Activated naive CD8-positive, alpha-beta T cell treated with anti-CD3 and anti-CD28 coated beads for 36 hours (primary cell): ENCODE measurements around the gene NACA2. TPM values are rescaled to one million over a fixed set of nuclear protein-coding genes. Genes with fewer than 3 reads are reported as not detected.
"Not testable (repeated sequence)": the region's sequence is repeated elsewhere in the genome, so short reads cannot be mapped to it uniquely, and the experiment has no call there.

Experiments used
- DNase-seq: peaks from one replicate; pipeline ENCODE4 v3.0.0; 2021
- H3K27ac Mint-ChIP-seq: one replicate; pipeline ENCODE4 v1.8.0; 2022; ENCODE audit warnings: mild to moderate bottlenecking, moderate library complexity, mixed read lengths
- H3K27me3 Mint-ChIP-seq: one replicate; pipeline ENCODE4 v1.8.0; 2022; ENCODE audit warnings: mild to moderate bottlenecking, mixed read lengths
- H3K36me3 Mint-ChIP-seq: one replicate; pipeline ENCODE4 v1.8.0; 2021; ENCODE audit warnings: mild to moderate bottlenecking, mixed read lengths
- H3K4me1 Mint-ChIP-seq: one replicate; pipeline ENCODE4 v1.8.0; 2021; ENCODE audit warnings: mixed read lengths
- H3K4me3 Mint-ChIP-seq: one replicate; pipeline ENCODE4 v1.8.0; 2022; ENCODE audit warnings: mild to moderate bottlenecking, moderate library complexity, mixed read lengths
- H3K9me3 Mint-ChIP-seq: one replicate; pipeline ENCODE4 v1.8.0; 2022; ENCODE audit warnings: mixed read lengths
- total RNA-seq, 2 experiments: library from RNA; stranded (reverse); gene quantifications; one replicate each; pipeline ENCODE4 v1.2.3, GENCODE V29; 2021

Gene NACA2
- not detected for total RNA-seq

DNA sequence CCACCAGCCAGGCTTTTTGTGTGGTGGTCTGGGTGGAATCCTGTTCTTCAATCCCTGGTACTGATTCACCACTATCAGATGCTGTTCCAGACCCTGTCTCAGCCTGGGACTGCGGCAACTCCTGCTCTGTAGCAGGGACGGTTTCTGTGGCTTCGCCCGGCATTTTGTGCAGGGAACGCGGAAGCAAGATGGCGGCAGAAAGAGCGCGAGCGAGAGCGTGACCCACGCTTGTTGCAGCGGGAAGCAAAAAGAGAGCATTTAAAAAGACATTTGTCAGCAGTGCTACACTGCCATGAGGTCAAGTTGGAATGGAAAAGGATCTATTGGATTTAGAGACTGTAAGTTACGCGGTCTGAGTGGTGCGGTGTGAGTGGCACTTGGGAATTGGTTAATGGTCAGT lies at the start of gene NACA2:
TSS of gene NACA2 (minus strand) at position 202 of the 400 bp plus-strand sequence. CDS start at position 163, 39 bp downstream.
- Mint-ChIP-seq H3K9me3 (no peaks in the 10 kb centered on the region), H3K27me3 (peaks cover 10% of the 10 kb centered on the region), H3K4me1 (no peaks in the 10 kb centered on the region), H3K27ac (no peak within 1 kb of the TSS), H3K4me3 (no peak within 1 kb of the TSS), H3K36me3 (no peaks in the 10 kb centered on the region)
- DNase-seq = no peak

- Mint-ChIP-seq H3K27me3 (peaks cover 41% of the 10 kb centered on the region), H3K27ac (no peak overlapping the region), H3K4me3 (no peak overlapping the region), H3K9me3 (peaks cover 8% of the 10 kb centered on the region), H3K36me3 (no peaks in the 10 kb centered on the region), H3K4me1 (no peaks in the 10 kb centered on the region)
- DNase-seq = no peak
Observed at GRCh38 chr17:61639818-61640217, 48.8 kb upstream of the NACA2 start.

DNA sequence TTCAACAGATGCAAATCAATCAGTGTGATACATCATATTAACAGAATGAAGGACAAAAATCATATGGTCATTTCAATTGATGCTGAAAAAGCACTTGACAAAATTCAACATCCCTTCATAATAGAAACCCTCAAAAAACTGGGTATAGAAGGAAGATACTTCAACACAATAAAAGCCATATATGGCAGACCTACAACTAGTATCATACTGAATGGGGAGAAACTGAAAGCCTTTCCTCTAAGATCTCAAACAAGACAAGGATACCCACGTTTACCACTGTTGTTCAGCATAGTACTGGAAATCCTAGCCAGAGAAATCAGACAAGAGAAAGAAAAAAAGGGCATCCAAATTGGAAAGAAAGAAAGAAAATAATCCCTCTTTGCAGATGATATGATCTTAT lies 47.1 kb upstream of the NACA2 start:
- Mint-ChIP-seq H3K4me3 (no peak overlapping the region), H3K9me3 (peaks cover 8% of the 10 kb centered on the region), H3K27me3 (peaks cover 50% of the 10 kb centered on the region), H3K36me3 (no peaks in the 10 kb centered on the region), H3K4me1 (no peaks in the 10 kb centered on the region), H3K27ac (no peak overlapping the region)
- DNase-seq = no peak

DNA sequence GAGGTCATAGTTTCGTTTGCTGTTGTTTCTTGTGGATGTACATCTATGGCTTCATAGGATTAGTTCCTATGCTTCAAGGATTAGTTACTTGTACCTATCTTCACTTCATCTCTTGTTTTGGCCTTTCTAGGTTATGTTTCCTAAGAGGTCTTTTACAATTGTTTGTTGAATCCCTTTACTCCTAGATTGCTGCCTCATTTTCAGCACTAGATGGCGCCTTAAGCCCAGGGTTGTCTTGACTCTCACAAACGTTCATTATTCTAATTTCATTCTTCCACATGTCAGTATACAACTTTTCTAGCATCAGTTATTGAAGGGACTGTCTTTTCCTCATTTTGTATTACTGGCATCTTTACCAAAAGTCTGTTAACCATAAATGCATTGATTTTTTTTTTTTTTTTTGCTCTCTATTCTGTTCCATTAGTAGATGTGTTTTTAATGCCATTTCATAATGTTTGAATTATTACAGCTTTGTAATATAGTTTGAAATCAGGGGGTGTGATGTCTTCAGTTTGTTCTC lies 45.0 kb upstream of the NACA2 start:
- H3K4me1 Mint-ChIP-seq = no peaks in the 10 kb centered on the region
- DNase-seq = peak; percentile 18
- H3K27ac Mint-ChIP-seq = no peak overlapping the region
- H3K27me3 Mint-ChIP-seq = peaks cover 68% of the 10 kb centered on the region
- peaks cover 8% of the 10 kb centered on the region for H3K9me3 Mint-ChIP-seq
- no peak overlapping the region for H3K4me3 Mint-ChIP-seq
- no peaks in the 10 kb centered on the region for H3K36me3 Mint-ChIP-seq

DNA sequence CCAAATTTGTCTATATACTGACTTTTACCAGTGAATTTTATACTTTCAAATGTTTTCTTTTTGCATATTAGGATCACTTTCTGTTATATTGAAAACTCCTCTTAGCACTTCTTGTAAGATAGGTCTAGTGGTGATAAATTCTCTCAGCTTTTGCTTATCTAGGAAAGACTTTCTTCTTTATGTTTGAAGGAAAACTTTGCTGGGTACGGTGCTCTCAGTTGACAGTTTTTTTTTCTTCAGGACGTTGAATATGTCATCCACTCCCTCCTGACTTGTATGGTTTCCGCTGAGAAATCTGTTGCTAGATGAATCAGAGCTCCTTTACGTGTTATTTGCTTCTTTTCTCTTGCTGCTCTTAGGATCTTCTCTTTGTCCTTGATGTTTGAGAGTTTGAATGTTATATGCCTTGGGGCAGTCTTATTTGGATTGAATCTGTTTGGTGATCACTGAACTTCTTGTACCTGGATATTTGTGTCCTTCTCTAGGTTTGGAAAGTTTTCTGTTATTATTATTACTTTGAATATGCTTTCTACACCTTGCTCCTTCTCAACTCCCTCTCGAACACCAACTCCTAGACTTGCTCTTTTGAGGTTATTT lies 44.0 kb upstream of the NACA2 start:
- no peak for DNase-seq
- Mint-ChIP-seq H3K36me3 (no peaks in the 10 kb centered on the region), H3K27me3 (peaks cover 77% of the 10 kb centered on the region), H3K27ac (no peak overlapping the region), H3K9me3 (peaks cover 8% of the 10 kb centered on the region), H3K4me3 (no peak overlapping the region), H3K4me1 (no peaks in the 10 kb centered on the region)

DNA sequence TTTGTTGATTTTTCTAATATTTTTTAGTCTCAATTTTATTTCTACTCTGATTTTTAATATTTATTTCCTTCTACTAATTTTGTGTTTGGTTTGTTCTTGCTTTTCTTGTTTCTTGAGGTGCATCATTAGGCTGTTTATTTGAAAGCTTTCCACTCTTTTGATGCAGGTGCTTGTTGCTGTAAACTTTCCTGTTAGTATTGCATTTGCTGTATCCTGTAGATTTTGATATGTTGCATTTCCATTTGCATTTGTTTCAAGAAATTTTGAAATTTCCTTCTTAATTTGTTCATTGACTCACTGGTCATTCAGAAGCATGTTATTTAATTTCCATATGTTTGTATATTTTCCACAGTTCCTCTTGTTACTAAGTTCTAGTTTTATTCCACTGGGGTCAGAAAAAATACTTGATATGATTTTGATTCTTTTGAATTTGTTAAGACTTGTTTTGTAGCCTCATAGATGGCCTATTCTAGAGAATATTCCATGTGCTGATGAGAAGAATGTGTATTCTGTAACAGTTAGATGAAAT lies 43.1 kb upstream of the NACA2 start:
- Mint-ChIP-seq H3K4me3 (no peak overlapping the region), H3K27ac (no peak overlapping the region), H3K9me3 (peaks cover 8% of the 10 kb centered on the region), H3K36me3 (no peaks in the 10 kb centered on the region), H3K4me1 (no peaks in the 10 kb centered on the region), H3K27me3 (peaks cover 73% of the 10 kb centered on the region)
- no peak for DNase-seq

DNA sequence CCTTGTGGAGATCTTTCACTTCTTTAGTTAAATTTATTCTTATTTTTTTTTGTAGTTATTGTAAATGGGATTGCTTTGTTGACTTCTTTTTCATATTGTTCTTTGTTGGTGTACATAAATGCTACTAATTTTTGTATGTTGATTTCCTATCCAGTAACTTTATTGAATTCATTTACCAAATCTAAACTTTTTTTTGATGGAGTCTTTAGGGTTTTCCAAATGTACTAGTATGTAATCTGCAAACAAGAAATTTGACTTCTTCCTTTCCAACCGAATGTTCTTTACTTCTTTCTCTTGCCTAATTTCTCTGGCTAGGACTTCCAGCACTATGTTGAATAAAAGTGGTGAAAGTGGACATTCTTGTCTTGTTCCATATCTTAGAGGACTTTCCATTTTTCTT lies 41.8 kb upstream of the NACA2 start:
- H3K36me3 Mint-ChIP-seq = no peaks in the 10 kb centered on the region
- peaks cover 8% of the 10 kb centered on the region for H3K9me3 Mint-ChIP-seq
- no peak for DNase-seq
- H3K4me3 Mint-ChIP-seq = no peak overlapping the region
- H3K4me1 Mint-ChIP-seq = no peaks in the 10 kb centered on the region
- H3K27ac Mint-ChIP-seq = no peak overlapping the region
- H3K27me3 Mint-ChIP-seq = peaks cover 68% of the 10 kb centered on the region

GRCh38 chr17:61631800-61632199 lies 40.8 kb upstream of the NACA2 start:
- H3K27me3 Mint-ChIP-seq = peaks cover 63% of the 10 kb centered on the region
- H3K36me3 Mint-ChIP-seq = no peaks in the 10 kb centered on the region
- peaks cover 8% of the 10 kb centered on the region for H3K9me3 Mint-ChIP-seq

DNA sequence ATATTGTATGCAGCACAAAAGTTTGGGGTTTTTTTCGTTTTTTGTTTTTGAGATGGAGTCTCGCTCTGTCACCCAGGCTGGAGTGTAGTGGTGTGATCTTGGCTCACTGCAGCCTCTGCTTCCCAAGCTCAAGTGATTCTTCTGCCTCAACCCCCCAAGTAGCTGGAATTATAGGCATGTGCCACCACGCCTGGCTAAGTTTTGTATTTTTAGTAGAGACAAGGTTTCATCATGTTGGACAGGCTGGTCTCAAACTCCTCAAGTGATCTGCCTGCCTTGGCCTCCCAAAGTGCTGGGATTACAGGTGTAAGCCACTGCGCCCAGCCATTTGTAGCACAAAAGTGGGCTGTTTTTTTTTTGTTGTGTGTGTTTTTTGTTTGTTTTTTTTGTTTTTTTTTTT lies 37.1 kb upstream of the NACA2 start:
- H3K9me3 Mint-ChIP-seq, H3K27ac Mint-ChIP-seq, H3K4me3 Mint-ChIP-seq, H3K4me1 Mint-ChIP-seq, DNase-seq, H3K36me3 Mint-ChIP-seq: not testable (repeated sequence)
- H3K27me3 Mint-ChIP-seq = peaks cover 58% of the 10 kb centered on the region

More at GRCh38 chr17:61631800-61632199, 40.8 kb upstream of the NACA2 start:
- H3K4me3 Mint-ChIP-seq = no peak overlapping the region
- H3K27ac Mint-ChIP-seq = no peak overlapping the region
- no peaks in the 10 kb centered on the region for H3K4me1 Mint-ChIP-seq
- no peak for DNase-seq

- H3K4me3 Mint-ChIP-seq = no peak overlapping the region
- H3K4me1 Mint-ChIP-seq = no peaks in the 10 kb centered on the region
- H3K9me3 Mint-ChIP-seq = no peaks in the 10 kb centered on the region
- H3K36me3 Mint-ChIP-seq = no peaks in the 10 kb centered on the region
- H3K27ac Mint-ChIP-seq = no peak overlapping the region
- DNase-seq = no peak
- peaks cover 55% of the 10 kb centered on the region for H3K27me3 Mint-ChIP-seq
Observed at GRCh38 chr17:61627658-61628057, 36.6 kb upstream of the NACA2 start.

DNA sequence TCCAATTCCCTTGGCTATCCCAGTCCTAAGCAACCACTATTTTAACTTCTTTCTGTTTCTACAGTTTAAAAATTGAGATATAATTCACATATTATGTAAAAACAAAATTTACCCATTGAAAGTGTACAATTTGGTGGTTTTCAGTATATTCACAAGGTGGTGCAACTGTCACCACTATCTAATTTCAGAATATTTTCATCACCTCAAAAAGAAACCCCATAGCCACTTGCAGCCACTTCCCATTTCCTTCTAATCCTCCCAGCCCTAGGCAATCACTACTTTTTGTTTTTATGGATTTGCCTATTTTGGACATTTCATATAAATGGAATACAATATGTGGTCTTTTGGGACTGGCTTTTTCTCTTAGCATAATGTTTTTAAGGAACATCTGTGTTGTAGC lies 36.1 kb upstream of the NACA2 start:
- Mint-ChIP-seq H3K4me3 (no peak overlapping the region), H3K9me3 (no peaks in the 10 kb centered on the region), H3K27me3 (peaks cover 56% of the 10 kb centered on the region)

GRCh38 chr17:61625564-61625963 lies 34.5 kb upstream of the NACA2 start:
- Mint-ChIP-seq H3K4me1 (no peaks in the 10 kb centered on the region), H3K27me3 (peaks cover 41% of the 10 kb centered on the region), H3K4me3 (no peak overlapping the region)

More for the DNA sequence above, 36.1 kb upstream of the NACA2 start:
- H3K27ac Mint-ChIP-seq = no peak overlapping the region
- DNase-seq = no peak
- H3K4me1 Mint-ChIP-seq = no peaks in the 10 kb centered on the region
- no peaks in the 10 kb centered on the region for H3K36me3 Mint-ChIP-seq

DNA sequence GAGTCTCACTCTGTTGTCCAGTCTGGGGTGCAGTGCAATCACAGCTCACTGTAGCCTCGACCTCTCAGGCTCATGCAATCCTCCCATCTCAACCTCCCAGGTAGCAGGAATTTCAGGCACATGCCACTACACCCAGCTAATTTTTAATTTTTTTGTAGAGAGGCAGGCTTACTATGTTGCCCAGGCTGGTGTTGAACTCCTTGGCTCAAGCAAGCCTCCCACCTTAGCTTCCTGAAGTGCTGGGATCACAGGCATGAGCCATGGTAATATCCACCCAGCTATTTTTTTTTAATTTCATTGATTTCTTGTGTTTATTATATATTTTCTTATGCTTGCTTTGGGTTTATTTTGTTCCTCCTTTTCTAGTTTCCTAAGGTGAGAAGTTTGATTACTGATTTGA lies 33.9 kb upstream of the NACA2 start:
- Mint-ChIP-seq H3K4me3 (no peak overlapping the region), H3K27me3 (peaks cover 36% of the 10 kb centered on the region), H3K9me3 (peaks cover under 1% of the 10 kb centered on the region), H3K27ac (no peak overlapping the region), H3K36me3 (no peaks in the 10 kb centered on the region), H3K4me1 (no peaks in the 10 kb centered on the region)
- DNase-seq = no peak

More at GRCh38 chr17:61625564-61625963, 34.5 kb upstream of the NACA2 start:
- Mint-ChIP-seq H3K9me3 (no peaks in the 10 kb centered on the region), H3K36me3 (no peaks in the 10 kb centered on the region), H3K27ac (no peak overlapping the region)
- DNase-seq = no peak

DNA sequence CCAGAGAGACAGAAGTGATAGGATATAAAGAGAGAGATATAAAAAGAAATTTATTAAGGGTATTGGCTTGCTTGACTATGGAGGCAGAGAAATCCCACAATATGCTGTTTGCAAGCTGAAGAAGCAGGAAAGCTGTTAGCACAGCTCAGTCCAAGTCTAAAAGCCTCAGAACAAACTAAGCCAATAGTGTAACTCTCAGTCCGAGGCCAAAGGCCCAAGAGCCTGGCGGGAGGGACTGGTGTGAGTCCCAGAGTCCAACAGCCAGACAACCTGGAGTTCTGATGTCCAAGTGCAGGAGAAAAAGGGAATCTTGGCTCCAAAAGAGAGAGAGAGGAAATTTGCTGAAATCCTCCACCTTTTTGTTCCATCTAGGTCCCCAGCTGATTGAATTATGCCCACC lies 30.3 kb upstream of the NACA2 start:
- Mint-ChIP-seq H3K4me1 (no peaks in the 10 kb centered on the region), H3K27ac (no peak overlapping the region), H3K4me3 (no peak overlapping the region), H3K27me3 (peaks cover 33% of the 10 kb centered on the region), H3K36me3 (no peaks in the 10 kb centered on the region), H3K9me3 (peaks cover 12% of the 10 kb centered on the region)
- no peak for DNase-seq

DNA sequence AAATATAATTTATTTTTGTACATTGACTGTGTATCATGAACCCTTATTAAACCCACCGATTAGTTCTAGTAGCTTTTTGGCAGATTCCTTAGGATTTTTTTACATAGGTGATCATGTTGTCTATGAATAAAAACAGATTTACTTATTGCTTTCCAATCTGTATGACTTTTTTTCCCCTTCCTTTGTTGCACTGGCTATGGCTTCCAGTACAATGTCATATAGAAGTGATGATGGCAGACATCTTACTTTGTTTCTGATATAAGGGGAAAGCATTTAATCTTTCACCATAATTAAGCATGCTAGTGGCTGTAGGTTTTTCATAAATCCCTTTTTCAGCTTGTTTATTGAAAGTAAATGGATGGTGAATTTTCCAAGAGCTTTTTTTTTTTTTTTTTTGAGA lies 28.9 kb upstream of the NACA2 start:
- H3K4me1 Mint-ChIP-seq = peaks cover 4% of the 10 kb centered on the region
- no peak for DNase-seq
- H3K4me3 Mint-ChIP-seq = no peak overlapping the region
- H3K27me3 Mint-ChIP-seq = peaks cover 26% of the 10 kb centered on the region
- no peaks in the 10 kb centered on the region for H3K36me3 Mint-ChIP-seq
- peaks cover 12% of the 10 kb centered on the region for H3K9me3 Mint-ChIP-seq
- H3K27ac Mint-ChIP-seq = no peak overlapping the region

GRCh38 chr17:61619493-61619892 lies 28.5 kb upstream of the NACA2 start:
- no peak overlapping the region for H3K4me3 Mint-ChIP-seq
- H3K27me3 Mint-ChIP-seq = peaks cover 23% of the 10 kb centered on the region
- no peak overlapping the region for H3K27ac Mint-ChIP-seq
- peaks cover 4% of the 10 kb centered on the region for H3K4me1 Mint-ChIP-seq
- peaks cover 12% of the 10 kb centered on the region for H3K9me3 Mint-ChIP-seq
- H3K36me3 Mint-ChIP-seq = no peaks in the 10 kb centered on the region
- DNase-seq = no peak
